ACHN (cell line): ENCODE results near the gene LY86.

Experiments used
- DNase-seq: peaks from one replicate; pipeline ENCODE4 v3.0.0-alpha.2; 2015
- in situ Hi-C: cut with HindIII; loops from 2 replicates; pipeline ENCODE4 v1.10.0; 2017; ENCODE audit warnings: low sequenced_read_pairs, low pct_ligation_motif_present, low pct_unique_long_range_greater_than_20kb

LY86 gene

DNA sequence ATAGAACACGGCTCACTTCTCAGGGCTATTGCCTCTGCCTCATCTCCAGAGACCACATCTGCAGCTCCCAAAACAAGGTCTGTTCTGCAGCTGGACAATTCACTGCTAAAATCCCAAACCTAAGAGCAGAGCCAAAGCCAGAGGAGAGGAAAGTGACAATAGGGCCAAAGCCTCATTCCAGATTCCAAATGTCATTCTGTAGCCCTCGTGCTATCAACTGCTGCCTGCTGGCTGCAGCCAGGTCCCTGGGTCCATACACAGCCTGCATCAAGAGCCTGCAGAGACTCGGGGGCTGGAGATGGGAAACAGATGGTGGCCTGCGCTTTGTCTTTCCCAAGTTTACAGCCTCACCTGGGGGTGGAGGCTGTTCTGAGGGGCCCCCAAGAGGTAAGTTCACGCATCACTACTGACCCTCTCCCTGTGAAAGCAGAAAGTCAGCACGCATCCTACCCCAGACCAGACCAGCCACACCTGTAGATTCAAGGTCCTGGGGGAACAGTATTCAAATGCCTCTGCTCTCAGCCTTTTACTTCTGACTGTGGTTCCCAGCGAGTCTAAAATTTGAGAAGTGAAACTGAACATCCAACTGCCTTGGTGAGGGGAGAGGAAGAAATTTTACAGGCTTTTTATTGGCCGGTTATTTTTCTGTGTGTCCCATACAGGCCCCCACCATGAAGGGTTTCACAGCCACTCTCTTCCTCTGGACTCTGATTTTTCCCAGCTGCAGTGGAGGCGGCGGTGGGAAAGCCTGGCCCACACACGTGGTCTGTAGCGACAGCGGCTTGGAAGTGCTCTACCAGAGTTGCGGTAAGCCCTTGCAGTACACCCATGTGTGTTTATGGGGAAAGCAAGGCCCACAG, at the start of gene LY86:
LY86 (plus strand) TSS at position 657 of the 860 bp plus-strand sequence; CDS start at position 672, 15 bp downstream.
- in situ Hi-C loops = no loop called here
- no peak for DNase-seq

DNA sequence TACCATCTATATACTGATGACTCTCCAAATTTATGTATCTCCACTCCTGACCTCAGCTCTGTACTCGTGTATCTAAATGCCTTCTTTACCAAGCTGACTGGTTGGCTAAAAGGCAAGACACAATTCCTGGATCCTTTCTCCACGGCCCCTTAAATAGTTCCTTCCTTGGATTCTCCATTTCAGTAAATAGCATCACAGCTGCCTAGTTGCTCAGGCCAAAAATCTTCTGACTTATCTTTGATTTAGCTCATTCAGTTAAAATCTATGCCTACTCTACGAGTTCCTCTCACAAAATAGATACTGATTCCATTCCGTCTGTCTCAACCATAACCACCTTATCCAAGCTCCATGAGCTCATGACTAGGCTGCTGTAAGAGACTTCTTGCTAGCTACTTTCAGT, 49.5 kb upstream of the LY86 start:
- in situ Hi-C loops = no loop called here
- DNase-seq = no peak

DNA sequence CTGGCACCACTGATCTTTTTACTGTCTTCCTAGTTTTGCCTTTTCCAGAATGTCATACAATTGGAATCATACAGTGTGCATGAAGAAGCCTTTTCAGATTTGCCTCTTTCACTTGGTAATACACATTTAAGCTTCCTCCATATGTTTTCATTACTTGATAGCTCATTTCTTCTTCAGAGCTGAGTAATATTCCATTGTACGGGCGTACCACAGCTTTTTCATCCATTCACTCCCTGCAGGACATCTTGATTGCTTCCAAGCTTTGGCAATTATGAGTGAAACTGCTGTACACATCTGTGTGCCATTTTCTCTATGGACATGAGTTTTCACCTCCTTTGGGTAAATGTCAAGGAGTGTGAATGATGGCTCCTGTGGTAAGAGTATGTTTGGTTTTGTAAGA, 46.2 kb upstream of the LY86 start:
- no peak for DNase-seq
- in situ Hi-C loops = no loop called here

DNA sequence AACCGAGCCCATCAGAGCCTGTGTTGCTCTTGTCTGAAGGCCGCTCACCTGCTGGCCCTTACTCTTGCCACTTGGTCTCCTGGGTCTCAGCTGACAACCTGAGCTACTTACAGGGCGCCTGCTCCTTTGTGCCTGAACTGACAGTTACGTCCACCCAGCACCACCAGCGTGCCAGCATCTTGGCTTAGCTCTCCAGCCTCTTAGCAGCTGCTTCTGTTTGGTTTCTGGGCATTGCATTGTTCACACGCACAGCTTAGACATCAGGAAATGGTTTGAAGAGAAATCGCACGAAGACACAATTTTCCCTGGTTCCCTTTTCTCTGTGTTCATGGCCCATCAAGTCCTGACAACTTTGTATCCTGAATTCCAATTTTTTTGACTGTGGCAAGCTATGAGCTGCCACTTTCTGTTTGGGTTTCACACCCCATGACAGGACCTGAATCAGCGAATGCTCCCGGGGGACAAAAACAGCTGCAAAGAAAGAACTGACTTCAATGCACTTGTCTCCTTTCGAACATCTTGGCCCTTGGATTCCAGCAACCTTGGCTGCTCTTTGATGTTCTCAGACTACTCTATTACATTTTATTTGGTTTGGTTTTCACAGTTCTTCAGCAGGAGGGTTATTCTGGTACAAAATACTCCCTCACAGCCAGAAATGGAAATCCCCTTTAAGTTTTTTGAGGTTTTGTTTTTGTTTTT, 45.2 kb upstream of the LY86 start:
- DNase-seq = no peak
- in situ Hi-C loops = no loop called here

DNA sequence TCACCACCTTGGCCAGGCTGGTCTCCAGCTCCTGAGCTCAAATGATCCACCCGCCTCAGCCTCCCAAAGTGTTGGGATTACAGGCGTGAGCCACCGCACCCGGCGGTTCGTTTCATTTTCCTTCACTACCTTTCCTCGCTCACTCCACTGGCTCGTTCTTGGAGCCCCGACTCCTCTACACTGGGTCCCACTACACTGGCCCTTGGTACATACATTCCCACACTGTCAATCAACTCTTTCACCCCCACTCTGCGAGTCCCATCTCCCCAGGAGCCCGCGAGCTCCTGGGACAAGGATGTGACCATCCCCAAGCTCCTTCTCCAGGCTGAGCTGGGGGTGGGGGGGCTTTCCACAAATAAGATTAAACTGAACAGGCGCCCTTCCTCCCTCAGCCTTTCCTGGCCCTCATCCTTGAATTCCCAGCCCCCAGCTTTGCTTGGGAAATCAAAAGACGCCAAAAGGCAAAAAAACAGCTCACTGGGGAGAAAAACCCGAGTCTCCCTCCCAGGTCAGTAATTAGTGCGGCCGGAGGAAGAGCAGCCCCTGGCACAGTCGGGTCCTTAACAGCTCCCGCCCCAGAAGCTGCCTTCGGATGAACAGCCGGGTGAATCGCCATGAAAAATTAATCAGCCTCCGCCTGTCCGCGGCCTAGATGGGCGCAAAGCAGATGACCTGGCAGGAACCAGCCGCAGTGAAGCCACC, 42.8 kb upstream of the LY86 start:
- in situ Hi-C loops = no loop called here

DNA sequence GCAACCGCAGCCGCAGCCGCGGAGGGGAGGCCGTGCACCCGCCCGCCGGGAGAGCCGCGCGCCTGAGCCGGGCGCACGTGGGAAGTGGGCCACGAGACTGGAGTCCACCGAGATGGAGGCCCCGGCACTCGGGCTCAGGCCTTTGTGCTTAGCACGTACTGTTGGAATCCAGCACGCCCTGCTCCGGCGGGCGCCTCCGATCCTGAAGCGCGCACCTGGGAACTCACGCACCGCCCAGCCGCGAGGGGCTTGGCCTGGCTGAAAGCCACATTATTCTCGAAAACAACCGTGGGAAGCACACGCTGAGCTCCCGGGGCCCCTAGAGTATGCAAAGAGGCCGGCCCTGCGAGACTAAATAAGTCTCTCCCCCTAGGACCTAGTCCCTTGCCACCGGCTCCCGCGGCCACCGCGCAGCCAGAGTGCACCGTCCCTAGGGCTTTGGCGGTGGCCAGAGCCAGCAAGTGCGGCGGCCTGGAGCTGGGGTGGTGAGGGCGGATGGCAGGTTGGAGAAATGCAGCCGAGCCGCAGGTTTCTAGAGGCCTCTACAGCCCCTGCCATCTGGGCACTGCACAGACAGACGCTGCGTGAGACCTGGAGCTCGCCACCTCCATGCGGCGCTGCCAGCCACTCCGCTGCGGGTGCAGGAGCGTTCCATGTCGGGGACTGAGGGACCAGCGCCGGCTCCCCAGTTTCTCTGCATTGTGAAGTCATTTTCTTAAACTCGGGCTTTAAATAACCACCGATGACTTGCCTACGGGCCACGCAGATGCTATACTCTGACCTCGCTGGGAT, 42.0 kb upstream of the LY86 start:
- DNase-seq = no peak
- in situ Hi-C loops = no loop called here

More for the DNA sequence above, 42.8 kb upstream of the LY86 start:
- no peak for DNase-seq

DNA sequence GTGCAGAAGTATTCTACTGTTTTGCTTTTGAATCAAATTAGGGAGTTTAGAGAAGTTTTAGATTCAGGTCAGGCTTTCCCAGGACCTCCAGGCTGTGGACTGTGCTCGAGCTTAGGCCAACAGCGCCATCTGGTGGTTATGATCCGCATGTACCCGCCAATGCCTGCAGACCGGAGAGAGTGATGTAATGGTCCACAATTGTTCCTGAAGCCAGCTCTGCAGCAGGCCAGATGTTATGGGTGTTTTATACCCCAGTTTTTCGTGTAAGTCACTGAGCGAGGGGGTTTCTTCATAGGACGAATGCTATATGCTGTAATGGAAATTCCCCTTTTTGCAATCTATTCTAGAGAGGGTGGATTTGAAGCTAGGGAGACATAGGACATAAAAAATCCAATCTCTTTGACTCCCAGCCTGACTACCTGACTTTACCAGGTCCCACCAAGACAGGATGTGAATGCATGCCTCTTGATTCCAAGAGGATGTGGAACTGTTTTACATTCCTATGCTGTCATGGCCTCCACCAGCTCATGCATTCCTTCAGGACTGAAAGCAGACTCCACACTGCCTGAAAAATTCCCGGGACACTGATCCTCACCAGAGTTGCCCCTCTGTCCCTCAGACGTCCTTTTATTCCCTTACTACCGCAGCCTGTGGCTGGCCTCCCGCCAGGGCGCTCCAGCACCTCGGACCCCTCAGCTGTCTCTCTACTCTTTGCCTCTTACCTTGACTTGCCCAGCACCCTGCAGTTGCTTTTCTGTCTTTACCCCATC, 41.2 kb upstream of the LY86 start:
- DNase-seq = peak; percentile 76
- in situ Hi-C loops = no loop called here

DNA sequence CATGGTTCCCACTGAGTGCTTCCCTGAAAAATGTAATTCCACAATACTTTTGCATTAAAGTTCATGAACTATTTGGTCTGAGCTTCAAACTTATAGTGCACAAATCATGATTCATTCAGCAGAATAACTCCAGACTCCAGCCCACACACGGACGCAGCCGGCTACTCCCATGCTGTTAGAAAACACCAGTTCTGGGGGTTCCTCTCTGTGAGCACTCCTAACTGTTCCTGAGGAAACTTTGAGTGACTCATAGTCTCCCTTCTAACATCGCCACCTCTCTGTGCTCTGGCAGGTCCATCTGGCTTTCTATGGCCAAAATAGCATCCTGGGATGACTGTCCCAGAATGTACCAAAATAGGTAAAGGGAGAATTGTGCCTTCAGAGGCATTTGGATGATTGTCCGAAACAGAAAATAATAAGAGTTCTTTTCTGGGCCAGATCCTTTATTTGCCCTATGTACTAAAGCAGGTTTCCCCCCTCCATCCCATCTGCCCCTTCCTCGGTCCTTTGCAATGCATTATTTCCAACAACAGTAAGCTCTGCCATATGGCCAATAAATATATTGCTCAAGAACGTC, 32.3 kb upstream of the LY86 start:
- in situ Hi-C loops = no loop called here
- no peak for DNase-seq

DNA sequence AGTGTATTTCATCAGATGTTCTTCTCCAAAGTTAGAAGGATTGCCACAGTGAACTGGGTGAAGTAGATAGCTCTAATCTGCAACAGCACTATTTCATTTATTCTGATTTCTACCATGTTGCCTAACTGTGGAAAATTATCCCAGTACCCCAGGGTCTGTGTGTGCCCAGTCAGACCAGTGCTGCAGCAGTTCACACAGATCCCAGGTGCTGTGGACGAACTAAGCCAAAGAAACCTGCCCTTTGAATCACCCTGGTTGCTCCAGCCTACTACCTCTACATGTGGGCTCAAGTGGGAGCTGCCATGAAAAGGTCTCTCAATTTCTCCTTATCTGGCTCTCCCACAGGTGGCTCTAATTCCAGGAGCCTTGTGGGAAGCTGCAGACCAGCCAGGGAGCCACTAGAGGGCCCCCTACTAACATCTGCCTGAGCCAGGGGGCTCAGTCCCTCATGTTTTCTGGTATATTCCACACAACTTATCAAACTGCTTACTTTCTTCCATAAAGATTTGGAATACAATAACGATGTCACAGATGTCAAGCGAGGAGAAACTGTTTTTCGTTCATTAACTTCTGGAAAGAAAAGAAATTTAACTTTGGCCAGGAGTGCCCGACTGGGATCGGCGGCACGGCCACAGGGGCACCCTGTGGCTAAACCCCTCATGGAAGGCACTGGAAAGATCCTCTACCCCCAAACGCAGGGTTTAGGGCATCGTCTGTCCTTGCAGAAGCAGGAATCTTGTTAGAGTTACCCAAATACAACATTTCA, 31.6 kb upstream of the LY86 start:
- in situ Hi-C loops = no loop called here
- peak; percentile 38 for DNase-seq

DNA sequence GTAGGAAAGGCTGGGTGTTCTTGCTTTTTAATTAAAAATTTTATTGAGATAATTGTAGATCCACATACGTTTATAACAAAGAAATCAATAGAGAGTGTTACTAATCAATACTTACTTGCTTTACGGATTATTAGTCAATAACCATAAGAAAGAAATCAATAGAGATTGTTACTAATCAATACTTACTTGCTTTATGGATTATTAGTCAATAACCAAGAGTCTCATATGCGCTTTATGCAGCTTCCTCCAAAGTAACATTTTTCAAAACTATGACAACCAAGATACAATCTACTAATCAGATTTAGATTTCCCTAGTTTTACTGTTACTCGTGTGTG, 31.0 kb upstream of the LY86 start:
- in situ Hi-C loops = no loop called here
- DNase-seq = no peak

DNA sequence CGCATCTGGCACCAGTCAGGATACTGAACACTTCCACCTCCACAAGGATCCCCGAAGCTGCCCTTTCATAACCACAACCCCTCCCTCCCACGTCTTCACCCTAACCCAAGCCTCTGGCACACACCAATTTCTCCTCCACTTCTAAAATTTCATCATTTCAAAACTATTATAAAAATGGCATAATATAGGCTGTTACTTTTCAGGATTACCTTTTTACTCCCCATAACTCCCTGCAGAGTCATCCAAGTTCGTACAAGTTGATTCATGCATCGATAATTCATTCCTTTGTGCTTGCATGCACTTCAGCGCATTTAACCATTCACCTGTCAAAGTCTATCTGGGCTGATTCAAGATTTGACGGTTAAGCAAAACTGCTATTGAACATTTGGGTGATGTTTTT, 30.6 kb upstream of the LY86 start:
- no peak for DNase-seq
- in situ Hi-C loops = no loop called here

DNA sequence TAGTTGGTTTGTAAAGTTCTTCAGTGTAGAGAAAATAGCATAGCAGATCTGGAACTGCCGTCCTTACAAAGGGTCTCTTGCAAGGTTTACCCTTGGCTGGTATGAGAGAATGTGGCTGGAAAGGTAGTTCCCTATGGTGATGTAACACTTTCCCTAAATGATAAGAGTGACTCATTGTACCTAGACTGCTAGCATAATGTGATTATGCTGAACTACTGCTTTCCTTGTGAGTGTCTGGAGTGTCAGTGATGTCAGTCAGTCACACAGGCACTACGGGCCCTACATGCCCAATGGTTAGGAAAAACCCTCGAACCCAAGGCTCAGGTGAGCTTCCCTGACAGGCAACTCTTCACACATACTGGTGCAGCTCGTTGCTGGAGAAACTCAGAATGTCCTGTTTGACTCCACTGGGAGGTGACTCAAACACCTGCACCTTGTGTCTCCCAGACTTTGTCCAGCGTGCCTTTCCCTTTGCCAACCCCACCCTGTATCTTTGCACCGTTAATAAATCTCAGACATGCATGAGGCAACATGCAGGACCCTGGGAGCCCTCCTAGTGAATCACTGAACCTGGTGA, 28.4 kb upstream of the LY86 start:
- in situ Hi-C loops = no loop called here
- DNase-seq = no peak

DNA sequence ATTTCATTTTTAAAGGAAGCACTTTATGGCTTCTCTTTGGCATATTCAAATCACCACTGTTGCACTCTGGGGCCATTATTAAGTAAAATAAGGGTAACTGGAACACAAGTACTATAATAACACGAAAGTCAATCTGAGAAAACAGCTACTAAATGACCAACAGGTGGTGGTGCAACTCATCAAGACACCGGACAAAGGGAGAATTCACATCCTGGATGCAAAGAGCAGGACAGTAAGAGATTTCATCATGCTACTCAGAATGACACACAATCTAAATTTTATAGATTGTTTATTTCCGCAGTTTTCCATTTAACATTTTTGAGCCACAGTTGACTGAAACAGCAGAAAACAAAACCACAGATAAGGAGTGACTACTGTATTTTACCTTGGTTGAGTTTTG, 27.6 kb upstream of the LY86 start:
- in situ Hi-C loops = no loop called here

DNA sequence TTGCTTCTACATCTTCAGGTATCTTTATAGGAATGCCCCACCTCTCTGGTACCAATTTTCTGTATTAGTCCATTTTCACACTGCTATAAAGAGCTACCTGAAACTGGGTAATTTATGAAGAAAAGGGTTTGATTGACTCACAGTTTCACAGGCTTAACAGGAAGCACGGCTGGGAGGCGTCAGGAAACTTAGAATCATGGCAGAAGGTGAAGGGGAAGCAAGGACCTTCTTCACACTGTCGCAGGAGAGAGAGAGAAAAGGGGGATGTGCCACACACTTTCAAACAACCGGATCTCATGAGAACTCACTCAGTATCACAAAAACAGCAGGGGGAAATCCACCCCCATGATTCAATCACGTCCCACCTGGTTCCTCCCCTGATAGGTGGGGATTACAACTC, 24.4 kb upstream of the LY86 start:
- DNase-seq = no peak
- in situ Hi-C loops = no loop called here

More for the DNA sequence above, 27.6 kb upstream of the LY86 start:
- no peak for DNase-seq

DNA sequence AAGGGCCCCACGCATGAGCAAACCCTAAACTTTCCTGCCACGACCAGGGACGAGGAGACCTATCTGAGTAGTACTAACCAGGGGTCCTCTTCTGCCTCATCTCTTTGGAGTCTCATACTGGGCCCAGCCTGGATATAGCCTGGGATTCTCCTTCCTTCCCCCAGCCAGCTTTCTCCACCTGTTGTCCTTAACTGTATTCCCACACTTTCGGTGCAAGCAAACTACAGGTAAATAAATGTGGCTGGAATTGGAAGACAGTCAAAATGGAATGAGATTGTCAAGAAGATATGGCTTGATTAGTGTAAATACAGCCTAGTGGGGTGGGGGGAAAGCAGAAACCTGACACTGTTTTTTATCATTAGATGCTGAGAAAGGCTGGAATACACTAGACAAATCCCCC, 23.5 kb upstream of the LY86 start:
- in situ Hi-C loops = no loop called here
- DNase-seq = no peak

DNA sequence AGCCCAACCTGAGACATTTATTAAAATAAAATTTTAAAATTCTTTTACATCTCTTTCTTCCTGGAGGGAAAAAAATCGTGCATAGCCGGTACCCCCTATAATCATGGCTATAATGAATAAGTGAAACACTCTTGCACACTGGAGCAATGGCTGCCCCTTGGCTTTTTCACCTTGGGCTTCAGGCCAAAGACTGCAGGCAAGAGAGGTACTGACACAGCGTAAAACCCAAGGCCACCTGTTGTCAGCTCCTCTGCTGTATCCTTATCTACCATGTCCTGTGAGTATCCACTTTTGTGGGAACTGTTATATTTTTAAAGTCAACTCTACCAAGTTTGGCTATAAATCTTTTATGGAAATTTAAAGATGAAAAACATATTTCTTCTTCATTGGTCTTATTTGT, 23.0 kb upstream of the LY86 start:
- in situ Hi-C loops = no loop called here
- DNase-seq = no peak

DNA sequence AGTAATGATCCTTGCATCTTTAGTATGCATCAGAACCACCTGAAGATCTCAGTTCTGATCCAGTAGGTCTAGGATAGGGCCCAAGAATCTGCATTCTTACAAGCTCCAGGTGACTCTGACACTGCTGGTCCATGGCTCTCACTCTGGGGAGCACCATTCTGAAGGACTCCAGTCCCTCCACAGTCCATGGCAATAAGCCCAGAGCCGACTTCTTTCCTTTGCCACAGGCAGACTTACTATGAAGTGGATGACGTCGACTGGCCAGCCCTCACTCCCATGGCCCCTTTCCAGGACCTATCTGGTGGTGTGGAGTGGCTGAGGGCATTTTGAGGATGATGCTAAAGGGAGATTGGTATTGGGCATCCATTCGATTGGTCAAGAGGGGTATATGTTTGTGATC, 21.8 kb upstream of the LY86 start:
- no peak for DNase-seq
- in situ Hi-C loops = no loop called here
